ENCODE results near the gene CELSR1.
A peak's percentile ranks its signal among the peaks of the same experiment; 100 is the strongest.

CELSR1 gene

DNA sequence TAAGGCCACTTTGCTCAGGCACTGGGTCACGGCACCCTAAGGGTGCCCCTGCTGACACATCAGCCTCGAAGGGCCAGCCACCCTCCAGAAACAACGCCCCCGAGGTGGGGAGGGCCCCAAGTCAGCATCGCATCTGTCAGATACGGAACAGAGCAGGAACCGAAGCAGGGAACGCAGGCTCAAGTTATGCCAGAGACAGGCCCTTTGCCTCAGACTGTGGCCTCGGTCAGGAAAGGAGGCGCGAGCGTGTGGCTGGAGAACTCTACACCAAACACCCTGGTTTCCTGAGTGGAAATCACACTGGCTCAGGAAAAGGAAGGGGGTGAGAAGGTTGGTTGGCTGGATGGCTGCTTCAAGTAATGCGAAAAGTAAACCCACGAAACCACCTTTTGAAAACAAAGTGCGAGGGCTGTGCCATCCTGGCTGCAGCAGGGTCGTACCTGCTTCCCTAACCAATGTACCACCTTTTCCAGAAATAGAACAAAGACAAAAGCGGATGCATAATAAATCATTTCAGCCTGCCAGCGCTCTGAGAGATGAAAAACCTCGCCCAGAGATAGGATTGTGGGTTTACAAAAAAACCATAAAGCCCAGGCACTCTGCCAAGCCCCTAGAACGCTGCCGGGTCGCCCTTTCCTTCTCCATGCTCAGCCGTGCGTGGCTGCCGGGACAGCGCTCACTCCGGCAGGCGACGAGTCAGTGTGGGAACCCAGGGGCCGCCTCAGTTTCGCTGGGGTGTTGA is 163.3 kb downstream of the CELSR1 start:
- peak; percentile 30 for DNase-seq

DNA sequence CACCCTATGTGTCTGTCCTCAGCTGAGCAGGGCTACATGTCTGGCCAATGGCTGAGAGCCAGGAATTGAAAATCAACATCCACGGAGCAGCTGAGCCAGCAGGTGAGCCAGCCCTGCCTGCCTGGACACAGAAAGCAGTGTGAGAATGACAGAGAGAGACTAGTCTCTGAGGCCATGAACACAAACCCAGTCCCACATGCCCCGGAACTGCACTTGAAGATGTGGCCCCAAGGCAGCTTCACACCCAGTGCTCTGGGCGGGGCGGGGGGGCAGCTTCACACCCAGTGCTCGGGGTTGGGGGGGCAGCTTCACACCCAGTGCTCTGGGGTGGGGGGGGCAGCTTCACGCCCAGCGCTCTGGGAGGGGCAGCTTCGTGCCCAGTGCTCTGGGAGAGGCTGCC is 164.3 kb downstream of the CELSR1 start:
- DNase-seq: peak; percentile 69

DNA sequence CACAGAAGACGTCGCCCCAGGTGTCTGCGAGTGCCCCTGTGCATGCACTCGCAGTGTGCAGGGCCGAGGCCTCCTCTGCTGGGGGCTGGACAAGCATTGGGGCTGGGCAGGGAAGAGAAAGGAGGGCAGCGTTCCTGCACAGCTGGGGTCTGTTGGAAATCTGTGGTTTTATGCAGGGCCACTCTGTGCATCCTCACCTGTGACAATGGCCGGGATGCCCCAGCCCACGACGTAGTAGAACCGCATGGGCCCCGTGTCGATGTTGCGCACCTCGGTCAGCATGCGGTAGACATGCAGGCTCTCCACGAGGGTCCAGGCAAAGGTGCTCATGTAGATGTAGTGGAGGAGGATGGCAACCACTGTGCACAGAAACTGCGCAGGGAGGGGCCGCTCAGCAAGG is 164.7 kb downstream of the CELSR1 start:
- no peak for DNase-seq

DNA sequence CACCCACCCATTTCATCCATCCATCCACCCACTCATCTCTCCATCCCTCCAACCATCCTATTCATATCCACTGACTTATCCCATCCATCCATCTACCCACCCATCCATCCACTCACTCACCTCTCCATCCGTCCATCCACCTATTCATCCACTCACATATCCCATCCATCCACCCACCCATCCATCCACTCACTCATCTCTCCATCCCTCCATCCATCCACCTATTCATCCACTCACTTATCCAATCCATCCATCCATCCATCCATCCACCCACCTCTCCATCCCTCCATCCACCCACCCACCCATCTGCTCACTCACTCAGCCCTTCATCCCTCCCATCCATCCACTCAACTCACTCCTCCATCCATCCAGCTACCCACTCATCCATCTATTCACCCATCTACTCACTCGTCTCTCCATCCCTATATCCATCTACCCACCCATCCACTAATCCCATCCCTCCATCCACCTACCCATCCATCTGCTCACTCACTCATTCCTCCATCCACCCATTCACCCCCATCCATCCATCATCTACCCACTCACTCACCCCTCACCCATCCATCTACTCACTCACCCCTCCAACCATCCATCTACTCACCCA is 165.7 kb downstream of the CELSR1 start:
- no peak for DNase-seq

DNA sequence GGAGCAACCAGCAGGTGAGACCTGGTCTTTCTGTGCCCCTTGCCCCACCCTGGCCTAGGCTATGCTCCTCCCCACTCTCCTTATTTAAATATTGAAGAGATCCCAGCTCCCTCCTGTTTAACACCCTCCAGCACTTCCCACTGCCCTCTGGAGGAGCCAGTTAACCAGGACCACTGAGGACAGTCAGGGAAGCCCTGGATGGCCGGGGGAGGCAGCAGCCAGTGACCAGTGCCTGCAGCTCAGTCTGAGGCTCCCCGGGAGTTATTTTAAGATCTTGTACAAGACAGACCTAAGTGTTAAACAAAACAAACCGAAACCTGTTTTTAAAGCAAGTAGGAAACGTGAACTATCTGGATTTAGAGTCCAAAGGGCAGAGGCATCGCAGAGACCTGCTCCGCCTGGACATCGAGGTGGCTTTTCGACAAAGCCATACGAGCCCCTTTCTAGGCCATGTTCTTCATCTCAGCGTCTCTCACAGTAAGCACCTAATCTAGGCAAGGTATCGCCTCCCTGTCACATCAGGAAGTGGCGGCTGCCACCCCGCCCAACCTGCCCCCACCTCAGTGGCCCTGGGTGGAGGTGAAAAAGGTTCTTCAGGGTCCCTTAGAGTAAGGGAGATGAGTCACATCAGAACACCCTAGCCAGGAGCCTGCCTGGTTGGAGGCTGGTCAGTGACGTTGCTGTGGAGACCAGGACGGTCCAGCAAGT is 166.7 kb downstream of the CELSR1 start:
- DNase-seq: no peak

DNA sequence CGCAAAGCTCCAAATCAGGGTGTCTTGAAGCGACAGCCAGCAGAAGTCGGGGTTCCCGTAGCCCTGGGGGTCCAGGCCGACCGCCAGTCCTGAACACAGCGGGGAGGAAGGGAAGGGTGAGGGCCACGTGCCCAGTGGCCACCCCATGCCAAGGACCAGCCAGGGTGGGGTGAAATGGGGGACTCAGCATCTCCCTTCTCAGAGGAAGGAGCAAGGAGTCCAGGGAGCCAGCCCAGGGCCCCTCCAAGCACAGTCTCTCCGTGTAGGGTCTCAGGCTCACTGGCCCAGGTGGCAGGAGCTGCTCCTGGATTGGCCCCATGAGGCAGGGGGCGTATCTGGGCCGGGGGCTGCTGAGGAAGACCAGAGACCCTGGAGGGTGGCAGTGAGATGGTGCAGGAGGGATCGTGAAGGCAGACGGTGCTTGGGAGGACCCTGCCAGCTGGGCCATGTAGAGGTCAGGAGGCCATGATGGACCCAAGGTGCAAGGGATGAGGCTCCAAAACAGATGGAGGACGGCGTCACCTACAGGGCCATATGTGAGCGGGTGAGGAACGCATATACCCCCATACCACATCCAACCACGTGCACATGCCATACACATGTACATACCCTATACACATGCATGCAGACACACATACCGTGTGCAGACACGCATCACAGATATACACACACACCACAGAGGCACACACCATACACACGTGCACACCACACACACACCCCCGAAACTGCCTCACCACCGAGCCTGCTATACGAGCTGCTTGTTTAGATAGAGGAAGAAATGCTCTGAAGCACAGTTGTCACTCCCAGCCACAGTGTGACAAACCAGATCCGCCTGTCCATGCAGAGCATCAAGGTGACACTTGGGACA is 167.5 kb downstream of the CELSR1 start:
- DNase-seq: no peak

DNA sequence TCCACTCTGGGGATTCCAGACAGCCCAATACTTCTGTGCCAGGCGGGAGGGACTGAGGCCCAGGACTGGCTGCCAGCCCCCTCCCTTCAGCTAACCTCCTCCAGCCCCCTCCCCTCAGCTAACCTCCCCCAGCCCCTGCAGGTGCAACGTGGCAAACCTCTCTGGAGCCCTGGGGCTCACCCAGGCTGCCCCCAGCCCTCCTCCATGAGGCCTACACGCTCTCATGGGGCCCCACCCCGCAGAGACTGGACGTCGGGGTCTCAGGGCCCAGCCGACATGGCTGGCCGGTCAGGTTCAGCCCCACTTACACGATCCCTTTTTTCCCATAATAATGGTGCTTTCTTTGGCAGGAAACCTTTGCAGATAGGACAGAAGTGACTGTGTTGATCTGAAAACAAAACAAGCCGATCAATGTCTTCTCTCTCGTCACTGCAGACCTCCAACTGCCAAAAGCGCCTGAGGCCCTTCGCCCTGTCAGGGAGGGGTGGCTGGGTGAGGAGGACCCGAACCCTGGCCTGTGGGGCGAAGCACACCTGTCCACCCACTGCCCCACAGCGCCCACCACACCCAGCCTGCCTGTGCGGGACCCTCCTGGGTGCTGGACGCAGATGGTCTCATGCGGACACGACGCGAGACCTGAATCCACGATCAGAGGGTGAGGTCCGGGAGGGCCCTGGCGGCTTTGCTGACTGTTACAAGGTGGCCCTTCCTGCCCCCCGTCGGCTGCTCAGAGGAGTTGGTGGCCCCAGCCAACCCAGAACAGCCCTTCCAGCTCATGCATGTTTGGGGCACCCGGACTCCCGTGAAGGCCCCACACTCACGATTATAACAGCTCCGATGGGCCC is 168.3 kb downstream of the CELSR1 start:
- no peak for DNase-seq

DNA sequence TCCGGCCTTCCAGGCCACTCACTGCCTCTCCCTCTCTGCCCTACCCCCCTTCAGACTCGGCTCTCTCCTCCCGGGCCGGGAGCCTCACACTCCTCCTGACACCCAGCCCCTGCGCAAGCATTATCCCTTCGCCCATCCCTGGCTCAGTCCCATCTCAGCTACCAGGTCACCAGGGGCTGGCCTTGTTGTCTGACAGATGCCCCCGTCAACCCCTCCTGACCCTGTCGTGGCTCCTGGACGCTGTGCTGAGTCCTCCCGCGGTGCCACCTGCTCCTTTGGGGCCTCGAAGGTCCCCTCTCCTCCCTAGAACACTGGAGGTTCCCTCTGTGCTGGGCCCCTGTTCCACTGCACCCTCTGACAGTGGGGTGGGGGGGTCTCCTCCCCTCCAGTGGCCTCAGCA is 169.0 kb downstream of the CELSR1 start:
- DNase-seq: no peak

DNA sequence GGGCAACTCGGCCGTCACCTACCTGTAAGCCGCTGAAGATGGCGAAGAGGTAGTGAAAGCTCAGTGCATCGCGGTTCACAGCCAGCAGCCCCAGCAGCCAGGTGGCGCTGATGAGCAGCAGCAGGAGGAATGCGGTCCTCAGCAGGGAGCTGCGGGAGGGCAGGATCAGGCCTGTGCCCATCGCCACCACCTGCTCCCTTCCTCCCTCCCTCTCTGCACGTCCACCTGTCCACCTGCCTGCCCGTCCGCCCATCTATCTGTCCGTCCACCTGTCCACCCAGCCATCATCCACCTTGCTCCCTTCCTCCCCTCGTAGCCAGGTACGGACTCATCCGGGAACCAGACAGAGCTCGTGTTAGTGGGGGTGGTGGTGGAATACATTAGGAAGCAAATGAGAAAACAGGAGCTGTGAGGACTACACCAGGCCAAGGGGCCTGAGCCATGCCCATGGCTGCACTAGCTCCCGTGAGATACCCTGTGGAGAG is 169.7 kb downstream of the CELSR1 start:
- peak; percentile 77 for DNase-seq

DNA sequence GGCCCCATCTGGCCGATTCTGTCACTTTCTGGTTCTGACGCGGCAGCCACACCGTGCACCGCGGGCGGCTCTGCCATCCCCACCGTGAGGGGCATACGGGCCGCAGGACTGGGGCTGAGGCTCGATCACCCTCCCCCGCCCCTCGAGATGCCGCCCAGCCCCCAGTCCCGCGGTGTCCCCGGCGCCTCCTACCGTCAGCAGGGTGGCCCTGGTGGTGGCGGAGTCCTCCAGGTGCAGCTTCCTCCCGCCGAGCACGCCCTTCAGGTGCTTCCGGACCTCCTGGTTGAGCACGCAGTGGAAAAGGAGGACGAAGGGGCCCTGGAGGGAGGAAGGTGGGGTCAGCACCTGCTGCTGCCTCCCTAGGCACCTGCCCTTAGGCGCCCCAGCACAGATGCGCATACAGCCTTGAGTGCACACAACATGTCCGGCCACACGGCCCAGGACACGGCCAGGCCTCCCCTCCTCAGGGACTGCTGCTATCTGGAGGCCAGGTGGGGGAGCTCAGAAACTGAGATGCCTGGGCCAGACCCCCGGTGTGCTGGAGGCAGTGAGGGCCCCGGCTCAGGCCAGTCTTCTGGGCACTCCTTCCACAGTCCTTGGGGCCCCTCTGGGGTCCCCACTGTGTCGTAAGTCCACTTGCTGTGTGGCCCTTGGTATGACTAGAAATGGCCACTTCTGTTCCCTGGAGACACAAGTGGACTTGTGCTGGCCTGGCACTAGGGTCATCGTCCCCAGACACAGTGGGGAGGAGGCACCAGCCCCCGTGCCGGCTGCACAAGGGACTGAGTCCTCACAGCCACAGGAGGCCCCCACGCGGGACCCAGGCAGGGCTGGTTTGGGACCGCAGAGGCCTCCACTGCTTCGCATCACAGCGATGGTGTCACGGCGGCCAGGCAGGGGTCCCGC is 170.4 kb downstream of the CELSR1 start:
- no peak for DNase-seq

DNA sequence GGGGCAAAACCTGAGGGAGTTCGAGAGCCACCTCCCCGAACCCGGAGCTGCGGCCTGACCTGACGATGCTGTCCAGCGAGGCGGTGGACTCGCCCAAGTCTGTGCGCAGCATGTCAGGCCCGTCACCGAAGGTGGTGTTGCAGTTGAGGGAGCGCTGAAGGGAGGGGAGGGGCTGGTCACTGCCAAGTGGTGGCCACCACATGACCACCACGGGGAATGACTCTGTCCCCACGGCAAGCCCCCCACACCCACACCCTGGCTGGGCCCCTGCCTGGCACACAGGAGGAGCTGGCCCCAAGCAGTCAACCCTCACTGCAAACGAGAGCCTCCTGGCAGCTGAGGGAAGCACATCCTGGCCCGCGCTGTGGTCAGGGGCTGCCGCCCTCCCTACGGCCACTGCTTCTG is 171.1 kb downstream of the CELSR1 start:
- DNase-seq: no peak

DNA sequence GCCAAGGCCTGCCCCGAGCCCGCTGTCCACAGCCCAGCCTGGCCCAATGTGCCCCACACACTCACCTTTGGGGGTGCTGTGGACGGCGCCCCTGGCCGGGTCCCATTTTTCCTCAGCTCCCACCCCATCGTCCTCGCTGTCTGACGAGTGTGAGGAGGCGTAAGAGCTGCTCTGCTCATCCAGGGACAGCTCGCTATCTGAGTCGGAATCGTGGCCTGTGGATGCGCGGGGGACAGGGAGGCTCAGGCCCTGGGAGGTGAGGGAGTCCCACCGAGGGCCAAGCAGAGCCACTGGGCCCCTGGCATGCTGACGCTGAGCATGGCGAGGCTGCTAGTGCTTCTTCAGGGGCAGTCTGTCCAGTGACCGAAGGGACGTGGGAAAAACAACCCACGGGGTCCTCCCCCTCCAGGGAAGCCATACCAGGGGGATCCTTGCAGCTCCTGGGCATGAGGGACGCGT is 172.2 kb downstream of the CELSR1 start:
- no peak for DNase-seq

DNA sequence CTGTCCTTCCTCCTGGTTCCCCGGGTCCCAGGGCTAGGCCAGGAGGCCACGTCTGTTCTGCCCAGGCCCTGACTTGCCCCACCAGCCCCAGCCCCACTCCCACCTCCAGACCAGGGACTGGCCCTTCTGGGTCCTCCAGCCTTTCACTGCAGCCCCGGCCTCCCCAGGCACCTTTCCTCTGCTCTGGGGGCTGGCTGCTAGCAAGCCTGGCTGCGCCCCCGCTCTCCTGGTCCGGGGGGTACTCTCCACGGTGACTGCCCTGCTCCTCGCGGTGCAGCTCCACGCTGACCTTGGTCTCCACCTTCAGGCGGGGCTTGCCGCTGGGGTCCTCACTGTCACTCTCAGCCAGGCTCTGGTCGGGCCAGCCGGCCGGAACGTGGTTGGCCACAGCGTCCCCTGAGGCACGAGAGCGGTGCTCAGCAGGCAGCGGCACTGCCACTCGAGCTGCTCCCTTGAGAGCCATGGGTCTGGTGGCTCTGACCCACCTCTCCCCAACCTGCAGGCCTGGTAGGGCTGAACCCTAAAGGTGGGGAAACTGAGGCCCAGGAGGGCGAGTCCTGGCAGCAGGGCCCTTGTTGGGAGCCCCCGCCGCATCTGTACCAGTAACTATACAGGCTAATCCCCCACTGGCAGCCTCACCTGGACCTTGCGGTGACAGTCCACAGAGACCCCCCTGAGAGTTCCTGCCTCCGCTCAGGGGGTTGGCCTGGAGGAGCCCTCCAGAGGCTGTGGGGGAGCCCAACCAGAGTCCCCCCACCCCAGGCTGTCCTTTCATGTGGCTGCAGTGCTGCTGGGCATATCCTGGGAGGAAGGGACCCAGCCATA is 172.9 kb downstream of the CELSR1 start:
- no peak for DNase-seq

DNA sequence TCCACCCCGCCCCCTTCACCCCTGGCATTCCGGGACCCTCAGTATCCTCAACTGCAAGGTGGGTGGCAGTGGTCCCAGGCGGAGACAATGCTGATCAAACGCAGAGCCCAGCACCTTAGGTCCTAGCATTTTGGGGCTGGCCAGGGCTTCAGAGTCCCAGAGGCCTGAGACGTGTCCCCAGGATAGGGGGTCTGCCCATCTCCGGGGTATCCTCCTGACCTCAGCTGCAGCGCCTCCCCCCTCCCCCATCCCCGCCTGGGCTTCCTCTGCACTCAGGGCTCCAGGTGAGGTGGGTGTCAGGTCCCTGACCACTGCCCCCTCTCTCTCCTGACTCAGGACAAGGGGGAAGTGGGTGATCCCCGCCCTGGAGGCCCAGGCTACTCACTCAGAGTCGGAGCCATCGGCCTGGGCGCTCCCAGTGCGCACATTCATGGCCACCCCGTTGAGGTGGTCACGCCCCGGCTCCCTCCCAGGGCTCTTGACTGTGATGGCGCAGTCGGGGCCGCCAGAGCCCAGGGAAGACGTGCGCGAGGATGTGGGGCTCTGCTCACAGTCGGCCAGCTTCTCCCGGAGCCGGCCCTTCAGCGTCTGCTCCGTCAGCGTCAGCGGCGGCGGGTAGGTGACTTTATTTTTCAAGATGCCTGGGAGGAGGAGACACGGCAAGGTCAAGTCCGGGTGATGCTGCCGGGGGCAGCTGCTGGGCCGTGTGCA is 173.7 kb downstream of the CELSR1 start:
- DNase-seq: no peak

DNA sequence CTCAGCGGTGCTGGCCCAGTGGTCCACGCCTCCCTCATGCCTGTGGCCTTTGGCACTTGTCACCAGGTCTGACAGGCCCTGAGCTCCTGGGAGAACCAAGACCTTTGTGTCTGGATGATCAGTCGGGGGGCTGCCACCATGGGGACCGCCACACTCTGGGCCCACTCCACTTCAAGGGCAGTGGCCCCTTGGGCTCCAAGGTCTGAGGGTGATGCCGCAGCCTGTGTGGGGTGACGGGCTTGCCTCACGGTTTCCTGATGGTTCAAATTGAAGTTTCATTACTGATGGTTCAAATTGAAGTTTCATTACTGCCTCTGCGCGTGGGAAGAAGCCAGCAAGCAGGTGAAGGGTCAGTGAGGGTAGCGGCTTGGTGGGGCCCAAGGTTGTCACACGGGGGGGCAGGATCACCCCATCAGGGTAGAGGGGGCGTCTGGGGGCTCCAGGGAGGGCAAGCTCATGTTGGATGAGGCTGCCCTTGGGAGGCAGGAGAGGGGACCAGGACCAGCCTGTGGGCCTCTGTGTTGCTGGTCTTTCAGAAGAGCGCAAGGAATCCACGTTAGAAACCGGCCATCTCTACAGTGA is 174.4 kb downstream of the CELSR1 start:
- DNase-seq: no peak

DNA sequence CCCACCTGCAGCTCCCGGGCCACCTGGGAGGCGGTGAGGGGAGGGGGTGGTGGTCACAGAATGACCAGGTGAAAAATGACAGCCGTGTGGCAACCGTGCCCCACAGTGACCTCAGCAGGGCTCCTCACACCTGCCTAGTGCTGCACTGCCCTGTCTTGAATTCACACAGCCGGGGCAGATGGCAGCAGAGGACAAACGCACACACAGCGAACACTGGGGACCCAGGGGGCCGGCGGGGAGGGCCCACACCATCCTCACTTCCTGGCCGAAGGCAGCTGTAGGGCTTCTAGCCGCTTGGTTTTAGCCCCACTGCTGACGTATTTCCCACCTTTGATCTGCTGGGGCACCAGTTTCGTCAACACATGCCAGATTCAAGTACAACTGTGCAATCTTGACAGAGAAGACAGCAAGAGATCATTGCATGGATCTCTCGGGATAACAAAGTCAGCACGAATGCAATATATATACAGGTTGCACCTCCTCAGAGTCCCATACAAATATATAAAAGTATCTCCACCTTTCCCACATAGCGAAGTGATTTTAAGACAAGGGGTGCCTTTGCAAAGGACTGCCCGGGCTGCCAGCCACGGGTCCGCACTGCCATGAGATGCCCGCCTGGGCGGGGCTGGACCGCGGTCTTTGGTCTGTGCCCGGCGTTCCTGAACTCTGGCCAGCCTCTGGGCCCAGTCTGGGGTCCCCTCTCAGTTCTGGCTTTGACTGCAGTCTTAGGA is 175.1 kb downstream of the CELSR1 start:
- peak; percentile 89 for DNase-seq

DNA sequence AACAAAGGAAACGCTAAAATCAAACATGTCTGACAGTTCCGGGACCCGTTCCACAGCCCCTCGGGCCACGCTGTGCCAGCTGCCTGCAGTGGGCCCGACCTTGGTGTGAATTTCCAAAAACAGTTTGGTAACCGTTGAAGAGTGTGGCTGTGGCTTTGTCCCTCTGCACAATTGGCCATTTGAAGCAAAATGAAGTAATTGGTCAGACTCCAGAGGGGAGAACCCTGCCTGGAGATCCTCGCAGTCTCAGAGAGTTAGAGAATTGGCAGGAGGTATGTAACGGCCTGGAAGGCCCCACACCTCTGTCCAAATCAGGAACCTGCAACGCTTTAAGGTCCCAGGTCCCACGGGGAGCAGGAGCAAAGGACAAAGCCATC is 175.6 kb downstream of the CELSR1 start:
- peak; percentile 67 for DNase-seq

DNA sequence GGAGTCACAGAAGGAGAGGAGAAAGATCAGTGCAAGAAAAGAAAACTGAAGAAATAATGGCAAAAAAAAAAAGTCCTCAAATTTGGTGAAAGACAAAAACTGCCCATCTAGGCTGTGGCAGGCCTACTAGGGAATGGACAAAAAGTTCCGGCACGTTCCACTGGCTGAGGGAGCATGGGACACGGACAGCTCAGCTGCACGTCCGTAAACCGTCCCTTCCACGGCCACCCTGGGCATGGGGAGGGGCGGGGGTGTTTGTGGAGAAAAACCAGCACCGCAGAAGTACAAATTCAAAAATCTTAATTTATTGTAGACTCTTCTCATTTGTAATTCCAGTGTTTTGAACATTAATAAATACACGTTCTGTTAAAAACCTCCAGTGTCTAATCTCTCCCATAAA is 176.5 kb downstream of the CELSR1 start:
- no peak for DNase-seq
